Progenitor cell of endocrine pancreas (in vitro differentiated cells): Measurements from ENCODE around the gene TAF4. TPM values are rescaled to one million over a fixed set of nuclear protein-coding genes. Genes with fewer than 3 reads are reported as not detected.

ENCODE experiments used
- DNase-seq: peaks from one replicate; pipeline ENCODE4 v3.0.0; 2021; ENCODE audit warnings: low spot score; ENCODE audit not compliant: unreplicated experiment
- H3K27ac Mint-ChIP-seq: 2 replicates; pipeline ENCODE4 v1.8.0; 2021; ENCODE audit warnings: mild to moderate bottlenecking, moderate library complexity, mixed read lengths
- H3K27me3 Mint-ChIP-seq: 2 replicates; pipeline ENCODE4 v1.8.0; 2021; ENCODE audit warnings: mixed read lengths
- H3K36me3 Mint-ChIP-seq: 2 replicates; pipeline ENCODE4 v1.8.0; 2022; ENCODE audit warnings: mixed read lengths; ENCODE audit not compliant: insufficient read depth
- H3K4me1 Mint-ChIP-seq: 2 replicates; pipeline ENCODE4 v1.8.0; 2021; ENCODE audit warnings: low read depth, mixed read lengths
- H3K4me3 Mint-ChIP-seq: 2 replicates; pipeline ENCODE4 v1.8.0; 2021; ENCODE audit warnings: low read depth, mild to moderate bottlenecking, moderate library complexity, mixed read lengths
- H3K9me3 Mint-ChIP-seq: 2 replicates; pipeline ENCODE4 v1.8.0; 2021; ENCODE audit warnings: low read depth, mixed read lengths
- CTCF ChIP-seq: fragments of 200-600 bp; sonication (generic); IDR thresholded peaks from one replicate; pipeline ENCODE4 v1.5.0; 2021; ENCODE audit warnings: antibody characterized with exemption, mild to moderate bottlenecking; ENCODE audit not compliant: unreplicated experiment
- total RNA-seq: library from RNA; stranded (reverse); gene quantifications from 2 replicates; pipeline ENCODE4 v1.2.1, GENCODE V29; 2021

The TAF4 gene
- total RNA-seq, 1 donor from 2014 or later = 34.7 TPM

GRCh38 chr20:62030834-62031434 lies 34.7 kb downstream of the TAF4 start:
- no peak for DNase-seq
- Mint-ChIP-seq H3K27ac (no peak overlapping the region), H3K27me3 (no peaks in the 10 kb centered on the region), H3K4me3 (no peak overlapping the region), H3K36me3 (peaks cover 2% of the 10 kb centered on the region), H3K4me1 (peaks cover 15% of the 10 kb centered on the region), H3K9me3 (peaks cover 4% of the 10 kb centered on the region)
- no peak for TF ChIP-seq CTCF

- no peak for DNase-seq
- Mint-ChIP-seq H3K9me3 (peaks cover under 1% of the 10 kb centered on the region), H3K4me1 (peaks cover 20% of the 10 kb centered on the region), H3K27ac (peak overlapping the region; percentile 5), H3K27me3 (no peaks in the 10 kb centered on the region), H3K4me3 (no peak overlapping the region), H3K36me3 (no peaks in the 10 kb centered on the region)
- TF ChIP-seq CTCF = no peak
These were observed 35.3 kb downstream of the TAF4 start for GRCh38 chr20:62030357-62030756.

GRCh38 chr20:62029949-62030348 lies 35.7 kb downstream of the TAF4 start:
- Mint-ChIP-seq H3K9me3 (no peaks in the 10 kb centered on the region), H3K4me1 (peaks cover 20% of the 10 kb centered on the region), H3K27ac (peak overlapping the region; percentile 5), H3K36me3 (no peaks in the 10 kb centered on the region), H3K27me3 (no peaks in the 10 kb centered on the region), H3K4me3 (no peak overlapping the region)
- no peak for DNase-seq
- TF ChIP-seq CTCF = no peak

- H3K27ac Mint-ChIP-seq = no peak overlapping the region
- DNase-seq = no peak
- TF ChIP-seq CTCF = no peak
- H3K9me3 Mint-ChIP-seq = no peaks in the 10 kb centered on the region
- no peak overlapping the region for H3K4me3 Mint-ChIP-seq
- no peaks in the 10 kb centered on the region for H3K27me3 Mint-ChIP-seq
- H3K4me1 Mint-ChIP-seq = peaks cover 20% of the 10 kb centered on the region
- H3K36me3 Mint-ChIP-seq = no peaks in the 10 kb centered on the region
These were observed 36.4 kb downstream of the TAF4 start for GRCh38 chr20:62029296-62029695.

- peaks cover 20% of the 10 kb centered on the region for H3K4me1 Mint-ChIP-seq
- no peak for TF ChIP-seq CTCF
- H3K36me3 Mint-ChIP-seq = no peaks in the 10 kb centered on the region
- H3K9me3 Mint-ChIP-seq = no peaks in the 10 kb centered on the region
- DNase-seq = no peak
- H3K27me3 Mint-ChIP-seq = no peaks in the 10 kb centered on the region
- no peak overlapping the region for H3K27ac Mint-ChIP-seq
- H3K4me3 Mint-ChIP-seq = no peak overlapping the region
These were observed 37.3 kb downstream of the TAF4 start for GRCh38 chr20:62028384-62028783.
